SIG-M5 treated with dmso at 0.1 percent for 504 hours (cell line): ENCODE data around the gene HOTAIR.

Source experiments
- DNase-seq: peaks from one replicate; lab custom pipeline; 2025; ENCODE audit not compliant: unreplicated experiment; lab: John Stamatoyannopoulos, UW

HOTAIR gene

GRCh38 chr12:54000116-54001114 lies 25.7 kb upstream of the HOTAIR start, which contains the start of gene HOXC9:
Gene HOXC9, plus strand, starts transcription at chr12:54000161. Its CDS starts 28 bp downstream, at chr12:54000189.
- no peak for DNase-seq

GRCh38 chr12:53999559-54000115 lies 24.9 kb upstream of the HOTAIR start:
- peak; percentile 48 for DNase-seq

GRCh38 chr12:53998900-53999236 lies 24.1 kb upstream of the HOTAIR start:
- DNase-seq, result no peak

- no peak for DNase-seq
Measured at GRCh38 chr12:53998110-53998899, 23.6 kb upstream of the HOTAIR start.

- DNase-seq, result no peak
Measured at GRCh38 chr12:53997204-53998109, 22.7 kb upstream of the HOTAIR start.

- DNase-seq, result no peak
Measured at GRCh38 chr12:53996240-53997203, 21.8 kb upstream of the HOTAIR start.

GRCh38 chr12:53995378-53996239 lies 20.9 kb upstream of the HOTAIR start:
- peak; percentile 47 for DNase-seq

GRCh38 chr12:53995002-53995377 lies 20.2 kb upstream of the HOTAIR start:
- DNase-seq, result no peak

GRCh38 chr12:53994264-53995001 lies 19.7 kb upstream of the HOTAIR start:
- no peak for DNase-seq

GRCh38 chr12:53994009-53994263 lies 19.2 kb upstream of the HOTAIR start:
- DNase-seq, result no peak

GRCh38 chr12:53993162-53994008 lies 18.6 kb upstream of the HOTAIR start:
- DNase-seq, result no peak

- DNase-seq, result no peak
Measured at GRCh38 chr12:53992377-53992889, 17.7 kb upstream of the HOTAIR start.

- DNase-seq, result no peak
Measured at GRCh38 chr12:53991077-53991460, 16.3 kb upstream of the HOTAIR start.

GRCh38 chr12:53990311-53991076 lies 15.7 kb upstream of the HOTAIR start:
- DNase-seq, result no peak

- DNase-seq, result peak; percentile 85
Measured at GRCh38 chr12:53989227-53990113, 14.7 kb upstream of the HOTAIR start.
